Spleen (tissue), 11 donors: ENCODE measurements around the gene SSRP1. TPM values are rescaled to one million over a fixed set of nuclear protein-coding genes. Genes with fewer than 3 reads are reported as not detected.

Source experiments
- DNase-seq: peaks from one replicate; pipeline ENCODE4 v3.0.0-alpha.2; 2020
- H3K27ac ChIP-seq, 8 donors: fragments of 200-600 bp; sonication (generic) in 7 of 8; 1 replicate in 4 of 8; 2 replicates in 4 of 8; pipeline versions ENCODE4 v1.5.0 to v1.8.0; 2016 to 2021; ENCODE audit warnings: inconsistent platforms in 4 of 8, mild to moderate bottlenecking in 4 of 8, moderate library complexity in 1 of 8
- H3K27me3 ChIP-seq, 7 donors: fragments of 200-600 bp; sonication (generic) in 6 of 7; replicated peaks in 1 of 7; 1 replicate in 4 of 7; 2 replicates in 3 of 7; pipeline versions ENCODE4 v1.5.0 to v1.8.0; 2016 to 2021; ENCODE audit warnings: inconsistent platforms in 3 of 7, mild to moderate bottlenecking in 1 of 7
- H3K36me3 ChIP-seq, 6 donors: fragments of 200-600 bp; sonication (generic) in 5 of 6; 1 replicate in 4 of 6; 2 replicates in 2 of 6; pipeline versions ENCODE4 v1.5.0 to v1.8.0; 2016 to 2021; ENCODE audit warnings: inconsistent platforms in 2 of 6
- H3K4me1 ChIP-seq, 6 donors: fragments of 200-600 bp; sonication (generic) in 5 of 6; 1 replicate in 3 of 6; 2 replicates in 3 of 6; pipeline versions ENCODE4 v1.5.0 to v1.8.0; 2016 to 2021; ENCODE audit warnings: inconsistent platforms in 3 of 6
- H3K4me3 ChIP-seq, 8 donors: fragments of 200-600 bp; sonication (generic) in 7 of 8; 1 replicate in 4 of 8; 2 replicates in 4 of 8; pipeline versions ENCODE4 v1.5.0 to v1.8.0; 2016 to 2021; ENCODE audit warnings: inconsistent platforms in 4 of 8, mild to moderate bottlenecking in 4 of 8, moderate library complexity in 2 of 8
- H3K9me3 ChIP-seq, 8 donors: fragments of 200-600 bp; sonication (generic) in 7 of 8; 1 replicate in 4 of 8; 2 replicates in 4 of 8; pipeline versions ENCODE4 v1.5.0 to v1.8.0; 2016 to 2021; ENCODE audit warnings: inconsistent platforms in 4 of 8
- POLR2A ChIP-seq, 3 donors: fragments of 450-650 bp; IDR thresholded peaks; one replicate each; pipeline ENCODE4 v1.5.1; 2017; ENCODE audit warnings: antibody characterized with exemption in 3 of 3, mild to moderate bottlenecking in 1 of 3
- POLR2AphosphoS5 ChIP-seq, 3 donors: sonication (generic); formaldehyde crosslinking; IDR thresholded peaks; one replicate each; pipeline ENCODE4 v1.5.1; 2017; ENCODE audit warnings: antibody characterized with exemption in 3 of 3
- WGBS, 5 donors: extraction: QIAGEN DNeasy Blood & Tissue Kit in 3 of 5; methylation state at CpG; one replicate each; pipeline versions ENCODE4 v1.1.5 to v1.1.7; 2013 to 2018; 5-methylcytosine and 5-hydroxymethylcytosine counted together
- intact Hi-C: fragments of 100-400 bp; cut with DNase I; formaldehyde crosslinking; loops from one replicate; pipeline ENCODE4 v1.15.0; 2023; ENCODE audit warnings: low total_unique reads
- polyA plus RNA-seq, 3 donors: library from polyadenylated mRNA; stranded (reverse); fragments of 200-250 nt; gene quantifications; one replicate each; pipeline ENCODE4 v1.2.1, GENCODE V29; 2013
- total RNA-seq, 7 donors: library from RNA; depleted of rRNA in 3 of 7; stranded (reverse); fragments of >200 nt in 3 of 7; fragmentation: NEBNext Ultra II Directional in 4 of 7; extraction: Animal tissue kit (Norgen Biotek cat#: 25700) in 4 of 7; gene quantifications; one replicate each; pipeline versions ENCODE4 v1.1.0 to v1.2.1, GENCODE V29; 2016 to 2021
- TF ChIP-seq, protein P1 (sequence below), 11 experiments: fragments of 200-600 bp in 7 of 11; fragments of 450-650 bp in 4 of 11; sonication (generic) in 4 of 11; IDR thresholded peaks in 8 of 11; conservative IDR thresholded peaks in 3 of 11; 1 replicate in 7 of 11; 2 replicates in 4 of 11; pipeline versions ENCODE4 v1.4.0 to v1.8.0; 2016 to 2021; ENCODE audit warnings: antibody characterized with exemption in 11 of 11, inconsistent platforms in 4 of 11, mild to moderate bottlenecking in 1 of 11
- donor health status: healthy with polysubstance abuse.
- donor health status: DM: no; HTN: no; CAD: no; lungs with moderate emphysema.
- donor health status: DM: no; HTN: no; CAD: no.
- donor health status: Bipolar disorder and iron deficiency.
- donor health status: healthy.
- donor health status: DM: no; HTN: no; CAD: no.
- donor health status: DM: yes; HTN: yes; CAD: no.

The SSRP1 gene
- total and polyA plus RNA-seq, 10 donors, result 35.5 to 67.1 (median 51.5) TPM

DNA sequence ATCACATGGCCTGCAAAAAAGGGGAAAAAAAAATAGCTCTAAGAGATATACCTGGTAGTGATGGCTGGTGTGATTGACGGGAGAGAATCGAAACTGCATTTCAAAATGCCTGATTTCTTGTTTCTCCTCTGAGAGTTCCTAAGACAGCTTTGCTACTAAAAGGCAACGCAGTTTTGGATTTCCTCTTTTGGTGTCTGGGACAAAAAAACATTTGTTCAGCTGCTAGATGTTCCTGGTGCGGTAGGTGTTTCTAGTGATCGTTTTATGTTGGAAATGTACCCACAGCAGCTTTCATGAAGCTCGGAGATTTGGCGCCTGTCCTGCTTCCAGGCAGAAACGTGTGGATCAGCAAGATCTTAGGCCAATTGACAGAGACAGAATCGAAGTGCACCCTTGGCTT is 20.6 kb upstream of the SSRP1 start:
- Histone ChIP-seq H3K4me1 (peaks cover 0 to 12% (median 0%) of the 10 kb centered on the region in 6 donors), H3K9me3 (peaks cover 0 to 6% (median 0%) of the 10 kb centered on the region in 8 donors), H3K36me3 (no peaks in the 10 kb centered on the region), H3K27ac (no peak overlapping the region), H3K27me3 (peaks cover 0 to 6% (median 0%) of the 10 kb centered on the region in 7 donors), H3K4me3 (no peak overlapping the region)
- intact Hi-C loops, result no loop called here
- WGBS, 5 donors, result 30 to 56% (median 39%) methylated on average over 9 of the region's 9 CpGs
- no peak for TF ChIP-seq POLR2A (IDR thresholded peaks at IDR 0.05)
- TF ChIP-seq, protein P1, sequence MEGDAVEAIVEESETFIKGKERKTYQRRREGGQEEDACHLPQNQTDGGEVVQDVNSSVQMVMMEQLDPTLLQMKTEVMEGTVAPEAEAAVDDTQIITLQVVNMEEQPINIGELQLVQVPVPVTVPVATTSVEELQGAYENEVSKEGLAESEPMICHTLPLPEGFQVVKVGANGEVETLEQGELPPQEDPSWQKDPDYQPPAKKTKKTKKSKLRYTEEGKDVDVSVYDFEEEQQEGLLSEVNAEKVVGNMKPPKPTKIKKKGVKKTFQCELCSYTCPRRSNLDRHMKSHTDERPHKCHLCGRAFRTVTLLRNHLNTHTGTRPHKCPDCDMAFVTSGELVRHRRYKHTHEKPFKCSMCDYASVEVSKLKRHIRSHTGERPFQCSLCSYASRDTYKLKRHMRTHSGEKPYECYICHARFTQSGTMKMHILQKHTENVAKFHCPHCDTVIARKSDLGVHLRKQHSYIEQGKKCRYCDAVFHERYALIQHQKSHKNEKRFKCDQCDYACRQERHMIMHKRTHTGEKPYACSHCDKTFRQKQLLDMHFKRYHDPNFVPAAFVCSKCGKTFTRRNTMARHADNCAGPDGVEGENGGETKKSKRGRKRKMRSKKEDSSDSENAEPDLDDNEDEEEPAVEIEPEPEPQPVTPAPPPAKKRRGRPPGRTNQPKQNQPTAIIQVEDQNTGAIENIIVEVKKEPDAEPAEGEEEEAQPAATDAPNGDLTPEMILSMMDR (IDR thresholded peaks at IDR 0.05 in 8 of 11, conservative IDR thresholded peaks at IDR 0.05 in 3 of 11), result no peak
- no peak for TF ChIP-seq POLR2AphosphoS5 (IDR thresholded peaks at IDR 0.05)
- no peak for DNase-seq

DNA sequence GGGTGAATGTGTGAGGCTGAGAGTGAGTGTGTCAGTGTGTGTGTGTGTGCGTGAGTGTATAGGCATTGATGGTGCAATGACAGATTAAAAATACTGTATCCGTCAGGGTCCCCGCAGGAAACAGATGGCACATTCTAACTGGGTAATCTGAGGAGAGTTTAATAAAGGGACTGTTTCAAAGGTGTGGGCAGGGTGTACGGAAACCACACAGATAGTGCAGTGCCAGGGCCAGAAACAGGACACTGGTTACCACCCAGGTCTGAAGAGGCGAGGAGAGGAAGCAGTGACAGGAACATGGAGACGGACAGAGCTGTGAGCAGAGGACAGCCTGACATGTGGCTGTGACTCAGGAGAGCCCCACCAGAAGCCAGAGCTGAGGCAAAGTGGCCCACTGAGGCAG is 19.0 kb upstream of the SSRP1 start:
- DNase-seq, result no peak

DNA sequence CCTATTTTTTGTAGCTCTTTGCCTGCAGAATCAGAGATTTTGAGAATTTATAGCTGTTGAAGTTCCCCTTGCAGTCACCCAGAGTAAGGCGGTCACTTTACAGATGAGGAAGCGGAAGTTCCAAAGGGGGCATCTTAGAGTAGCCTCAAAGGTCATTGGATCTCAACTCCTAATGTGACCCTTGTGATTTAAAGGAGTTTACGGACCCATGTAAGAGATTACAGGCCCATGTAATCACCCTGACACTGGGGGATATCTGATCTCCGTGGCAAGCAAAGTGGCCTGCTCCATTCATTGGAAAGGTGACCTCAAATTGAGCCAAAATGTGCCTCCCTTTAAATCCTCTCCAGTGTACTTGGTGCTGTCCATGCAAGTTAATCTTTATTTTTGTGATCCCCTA is 18.2 kb upstream of the SSRP1 start:
- H3K27ac ChIP-seq, result no peak overlapping the region
- WGBS, 5 donors, result 62 to 82% (median 68%) methylated on average over 4 of the region's 4 CpGs
- H3K4me1 ChIP-seq, result peaks cover 0 to 20% (median 3%) of the 10 kb centered on the region in 6 donors
- H3K9me3 ChIP-seq, result peaks cover 0 to 9% (median 0%) of the 10 kb centered on the region in 8 donors
- DNase-seq, result no peak
- intact Hi-C loops, result no loop called here
- peaks cover 0 to 7% (median 0%) of the 10 kb centered on the region in 7 donors for H3K27me3 ChIP-seq
- no peak overlapping the region for H3K4me3 ChIP-seq
- H3K36me3 ChIP-seq, result no peaks in the 10 kb centered on the region
- TF ChIP-seq, protein P1 (IDR thresholded peaks at IDR 0.05 in 8 of 11, conservative IDR thresholded peaks at IDR 0.05 in 3 of 11), result no peak
- TF ChIP-seq POLR2A (IDR thresholded peaks at IDR 0.05) (no peak), POLR2AphosphoS5 (IDR thresholded peaks at IDR 0.05) (no peak)

More for the DNA sequence above, 19.0 kb upstream of the SSRP1 start:
- intact Hi-C loops, result no loop called here
- TF ChIP-seq, protein P1 (IDR thresholded peaks at IDR 0.05 in 8 of 11, conservative IDR thresholded peaks at IDR 0.05 in 3 of 11), result no peak
- TF ChIP-seq POLR2AphosphoS5 (IDR thresholded peaks at IDR 0.05), result no peak
- no peak for TF ChIP-seq POLR2A (IDR thresholded peaks at IDR 0.05)
- 28 to 45% (median 36%) methylated on average over 6 of the region's 6 CpGs for WGBS, 5 donors
- no peaks in the 10 kb centered on the region for H3K36me3 ChIP-seq
- H3K4me1 ChIP-seq, result peaks cover 0 to 17% (median 3%) of the 10 kb centered on the region in 6 donors
- H3K27me3 ChIP-seq, result peaks cover 0 to 7% (median 0%) of the 10 kb centered on the region in 7 donors
- H3K27ac ChIP-seq, result no peak overlapping the region
- peaks cover 0 to 9% (median 0%) of the 10 kb centered on the region in 8 donors for H3K9me3 ChIP-seq
- no peak overlapping the region for H3K4me3 ChIP-seq

DNA sequence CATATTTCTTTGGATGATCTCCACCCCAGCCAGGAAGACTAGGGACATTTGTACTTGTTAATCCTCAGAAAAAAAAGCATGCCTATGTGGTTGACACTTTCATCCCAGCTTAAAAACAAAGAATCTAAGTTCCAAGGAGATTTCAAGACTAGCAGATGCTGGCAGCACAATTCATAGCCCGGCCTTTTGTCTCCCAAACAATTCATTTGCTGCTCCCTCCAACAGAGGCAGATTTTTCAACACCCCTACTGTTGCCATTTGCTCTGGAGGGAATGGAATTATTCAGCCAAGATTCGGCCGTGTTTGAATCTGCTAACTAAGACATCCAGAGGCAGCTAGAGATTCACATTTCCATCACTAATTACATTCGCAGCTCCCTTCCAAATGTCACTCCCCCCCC is 17.8 kb upstream of the SSRP1 start:
- peaks cover 0 to 9% (median 0%) of the 10 kb centered on the region in 8 donors for H3K9me3 ChIP-seq
- no peak for DNase-seq
- peaks cover 0 to 20% (median 3%) of the 10 kb centered on the region in 6 donors for H3K4me1 ChIP-seq
- no peak overlapping the region for H3K4me3 ChIP-seq
- TF ChIP-seq POLR2A (IDR thresholded peaks at IDR 0.05) (no peak), POLR2AphosphoS5 (IDR thresholded peaks at IDR 0.05) (no peak)
- TF ChIP-seq, protein P1 (IDR thresholded peaks at IDR 0.05 in 8 of 11, conservative IDR thresholded peaks at IDR 0.05 in 3 of 11), result no peak
- no peaks in the 10 kb centered on the region for H3K36me3 ChIP-seq
- no peak overlapping the region for H3K27ac ChIP-seq
- intact Hi-C loops, result no loop called here
- 69 to 76% (median 74%) methylated on average over 4 of the region's 4 CpGs for WGBS, 5 donors
- H3K27me3 ChIP-seq, result peaks cover 0 to 7% (median 0%) of the 10 kb centered on the region in 7 donors
